ENCODE data around the gene PCP4L1. TPM values are rescaled to one million over a fixed set of nuclear protein-coding genes. Genes with fewer than 3 reads are reported as not detected.
A peak's percentile ranks its signal among the peaks of the same experiment; 100 is the strongest.

PCP4L1 gene
- total and polyA plus RNA-seq, 2 donors from 2014 or later: 1.2 to 1.3 TPM

DNA sequence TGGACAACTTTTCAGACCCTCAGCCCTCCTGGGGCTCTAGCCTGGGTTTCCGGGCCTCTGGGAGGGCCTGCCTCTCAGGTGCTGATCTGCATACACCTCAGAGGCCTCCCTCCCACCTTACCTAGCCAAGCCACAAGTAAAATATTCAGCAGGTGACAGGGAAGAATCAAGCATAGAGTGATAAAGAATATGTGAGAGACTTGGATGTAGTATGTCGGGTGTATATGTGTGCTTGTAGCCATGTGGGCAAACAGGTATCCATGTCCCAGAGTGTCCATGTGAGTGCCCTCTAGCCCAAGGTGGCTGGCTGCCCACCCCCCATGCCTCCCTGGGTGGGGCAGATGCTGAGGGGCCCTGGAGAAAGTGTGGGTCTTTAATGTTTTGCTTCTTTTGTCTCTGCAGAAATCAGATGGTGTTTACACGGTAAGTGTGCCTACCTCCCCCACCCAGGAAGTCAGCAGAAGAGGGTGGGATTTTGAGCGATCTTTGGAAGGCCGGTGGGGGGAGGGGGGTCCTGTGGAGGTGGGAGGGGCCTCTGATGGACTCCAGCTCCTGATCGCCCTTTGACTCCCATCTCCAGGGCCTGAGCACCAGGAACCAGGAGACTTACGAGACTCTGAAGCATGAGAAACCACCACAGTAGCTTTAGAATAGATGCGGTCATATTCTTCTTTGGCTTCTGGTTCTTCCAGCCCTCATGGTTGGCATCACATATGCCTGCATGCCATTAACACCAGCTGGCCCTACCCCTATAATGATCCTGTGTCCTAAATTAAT lies 40.1 kb upstream of the PCP4L1 start:
- intact Hi-C loops (cut with DNase I): loop anchor here (10.0 kb wide), 1 partner anchor 156 kb away; no protein-coding TSS in a partner anchor
- H3K36me3 ChIP-seq (ENCODE audit: control insufficient read depth in 2 of 3, insufficient read depth in 3 of 3, low read length in 3 of 3): peaks cover 6 to 11% (median 10%) of the 10 kb centered on the region in 3 donors
- H3K9ac ChIP-seq (ENCODE audit: low read length in 3 of 3): no peak overlapping the region
- FAIRE-seq (no peak), DNase-seq (peak in 2 of 5 donors; percentile 12 to 48)
- TF ChIP-seq, protein P1, sequence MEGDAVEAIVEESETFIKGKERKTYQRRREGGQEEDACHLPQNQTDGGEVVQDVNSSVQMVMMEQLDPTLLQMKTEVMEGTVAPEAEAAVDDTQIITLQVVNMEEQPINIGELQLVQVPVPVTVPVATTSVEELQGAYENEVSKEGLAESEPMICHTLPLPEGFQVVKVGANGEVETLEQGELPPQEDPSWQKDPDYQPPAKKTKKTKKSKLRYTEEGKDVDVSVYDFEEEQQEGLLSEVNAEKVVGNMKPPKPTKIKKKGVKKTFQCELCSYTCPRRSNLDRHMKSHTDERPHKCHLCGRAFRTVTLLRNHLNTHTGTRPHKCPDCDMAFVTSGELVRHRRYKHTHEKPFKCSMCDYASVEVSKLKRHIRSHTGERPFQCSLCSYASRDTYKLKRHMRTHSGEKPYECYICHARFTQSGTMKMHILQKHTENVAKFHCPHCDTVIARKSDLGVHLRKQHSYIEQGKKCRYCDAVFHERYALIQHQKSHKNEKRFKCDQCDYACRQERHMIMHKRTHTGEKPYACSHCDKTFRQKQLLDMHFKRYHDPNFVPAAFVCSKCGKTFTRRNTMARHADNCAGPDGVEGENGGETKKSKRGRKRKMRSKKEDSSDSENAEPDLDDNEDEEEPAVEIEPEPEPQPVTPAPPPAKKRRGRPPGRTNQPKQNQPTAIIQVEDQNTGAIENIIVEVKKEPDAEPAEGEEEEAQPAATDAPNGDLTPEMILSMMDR (IDR thresholded peaks at IDR 0.05; ENCODE audit: borderline replicate concordance, extremely low read depth, insufficient read depth): no peak
- H3K27me3 ChIP-seq (ENCODE audit: control insufficient read depth, insufficient read depth, low read length): no peaks in the 10 kb centered on the region
- no peak overlapping the region for H3K27ac ChIP-seq (ENCODE audit: low read depth in 2 of 2, low read length in 2 of 2)
- H3K9me3 ChIP-seq (ENCODE audit: control insufficient read depth in 2 of 3, insufficient read depth in 1 of 3, low read length in 3 of 3): no peaks in the 10 kb centered on the region
- no peak overlapping the region for H3K4me3 ChIP-seq (ENCODE audit: low read length in 3 of 3)
- peaks cover 0 to 10% (median 4%) of the 10 kb centered on the region in 3 donors for H3K4me1 ChIP-seq (ENCODE audit: control insufficient read depth in 2 of 3, insufficient read depth in 2 of 3, low read depth in 1 of 3, low read length in 3 of 3)

DNA sequence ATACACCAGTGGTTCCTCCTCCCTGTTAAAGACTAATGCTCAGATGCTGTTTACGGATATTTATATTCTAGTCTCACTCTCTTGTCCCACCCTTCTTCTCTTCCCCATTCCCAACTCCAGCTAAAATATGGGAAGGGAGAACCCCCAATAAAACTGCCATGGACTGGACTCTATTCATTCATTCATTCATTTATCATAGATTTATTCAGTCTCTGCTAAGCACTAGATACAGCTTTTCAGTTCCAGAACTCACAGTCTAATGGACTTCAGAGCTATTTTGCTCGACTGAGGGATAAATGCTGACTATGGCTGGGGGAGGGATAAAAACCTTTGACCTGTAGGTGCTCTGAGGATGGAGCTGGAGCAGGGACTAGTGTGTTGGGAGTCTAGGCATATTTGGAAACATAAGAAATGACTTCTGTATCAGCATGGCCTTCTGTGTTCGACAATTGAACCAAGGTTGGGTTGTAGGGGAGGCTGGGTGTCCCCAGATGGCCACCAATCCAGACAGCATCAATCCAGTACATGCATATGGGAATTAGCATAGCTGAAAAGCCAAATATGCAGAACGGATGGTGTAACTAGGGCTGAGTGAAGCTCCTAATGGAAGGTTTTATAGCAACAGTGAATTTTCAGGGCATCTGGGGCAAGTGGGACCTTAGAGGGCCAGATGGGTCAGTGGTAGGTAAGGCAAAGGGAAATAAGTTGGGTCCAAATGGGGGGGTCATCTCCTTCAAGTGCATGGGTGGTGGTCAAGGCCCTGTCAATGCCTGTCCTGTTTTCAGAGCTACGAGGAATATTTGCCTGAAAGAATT lies 39.3 kb upstream of the PCP4L1 start:
- no peak overlapping the region for H3K4me3 ChIP-seq (ENCODE audit: low read length in 3 of 3)
- peaks cover 0 to 10% (median 4%) of the 10 kb centered on the region in 3 donors for H3K4me1 ChIP-seq (ENCODE audit: control insufficient read depth in 2 of 3, insufficient read depth in 2 of 3, low read depth in 1 of 3, low read length in 3 of 3)

DNA sequence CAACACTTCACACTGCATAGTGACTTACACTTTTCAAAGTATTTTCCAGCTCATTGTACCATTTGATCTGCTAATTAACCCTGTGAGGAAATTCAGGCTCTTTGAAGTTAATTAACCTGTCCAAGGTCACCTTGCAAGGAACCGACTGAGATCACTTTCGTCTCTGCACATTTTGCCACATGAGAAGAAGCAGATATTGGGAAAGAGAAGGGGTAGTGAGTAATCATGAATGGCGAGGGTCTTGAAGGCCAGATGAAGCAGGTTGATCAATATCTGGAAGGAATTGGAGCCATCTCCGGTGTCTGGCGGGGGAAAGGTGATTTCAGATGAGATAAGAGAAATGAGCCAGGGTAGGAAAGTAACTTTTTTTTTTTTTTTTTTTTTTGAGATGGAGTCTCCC lies 38.5 kb upstream of the PCP4L1 start:
- intact Hi-C loops (cut with DNase I): no loop called here
- Histone ChIP-seq H3K9me3 (ENCODE audit: control insufficient read depth in 2 of 3, insufficient read depth in 1 of 3, low read length in 3 of 3) (no peaks in the 10 kb centered on the region), H3K4me1 (ENCODE audit: control insufficient read depth in 2 of 3, insufficient read depth in 2 of 3, low read depth in 1 of 3, low read length in 3 of 3) (peaks cover 0 to 10% (median 4%) of the 10 kb centered on the region in 3 donors), H3K9ac (ENCODE audit: low read length in 3 of 3) (no peak overlapping the region), H3K36me3 (ENCODE audit: control insufficient read depth in 2 of 3, insufficient read depth in 3 of 3, low read length in 3 of 3) (no peaks in the 10 kb centered on the region), H3K27ac (ENCODE audit: low read depth in 2 of 2, low read length in 2 of 2) (no peak overlapping the region), H3K4me3 (ENCODE audit: low read length in 3 of 3) (no peak overlapping the region), H3K27me3 (ENCODE audit: control insufficient read depth, insufficient read depth, low read length) (no peaks in the 10 kb centered on the region)
- TF ChIP-seq, protein P1 (IDR thresholded peaks at IDR 0.05; ENCODE audit: borderline replicate concordance, extremely low read depth, insufficient read depth): no peak
- no peak for FAIRE-seq
- DNase-seq: peak in 1 of 5 donors; percentile 23

More for the DNA sequence above, 39.3 kb upstream of the PCP4L1 start:
- TF ChIP-seq, protein P1 (IDR thresholded peaks at IDR 0.05; ENCODE audit: borderline replicate concordance, extremely low read depth, insufficient read depth): no peak
- intact Hi-C loops (cut with DNase I): loop anchor here (10.0 kb wide), 1 partner anchor 156 kb away; no protein-coding TSS in a partner anchor
- Histone ChIP-seq H3K9me3 (ENCODE audit: control insufficient read depth in 2 of 3, insufficient read depth in 1 of 3, low read length in 3 of 3) (no peaks in the 10 kb centered on the region), H3K36me3 (ENCODE audit: control insufficient read depth in 2 of 3, insufficient read depth in 3 of 3, low read length in 3 of 3) (peaks cover 1 to 3% (median 3%) of the 10 kb centered on the region in 3 donors), H3K9ac (ENCODE audit: low read length in 3 of 3) (no peak overlapping the region), H3K27me3 (ENCODE audit: control insufficient read depth, insufficient read depth, low read length) (no peaks in the 10 kb centered on the region), H3K27ac (ENCODE audit: low read depth in 2 of 2, low read length in 2 of 2) (no peak overlapping the region)
- peak in 1 of 5 donors; percentile 3 for DNase-seq
- FAIRE-seq: no peak
